ENCODE results near the gene CAMKK2.
A peak's percentile ranks its signal among the peaks of the same experiment; 100 is the strongest.
"Not testable (repeated sequence)": the region's sequence is repeated elsewhere in the genome, so short reads cannot be mapped to it uniquely, and the experiment has no call there.

Gene CAMKK2

GRCh38 chr12:121298411-121298810 is 1.9 kb upstream of the CAMKK2 start:
- DNase-seq (ENCODE audit: low spot score) = not testable (repeated sequence)

GRCh38 chr12:121297435-121297991 is 1.0 kb upstream of the CAMKK2 start:
- no peak for DNase-seq (ENCODE audit: low spot score)

- DNase-seq (ENCODE audit: low spot score) = no peak
These were observed 527 bp downstream of the CAMKK2 start for GRCh38 chr12:121295746-121296617.

- DNase-seq (ENCODE audit: low spot score) = no peak
These were observed 1.3 kb downstream of the CAMKK2 start for GRCh38 chr12:121295116-121295745.

GRCh38 chr12:121294151-121294889 is 2.2 kb downstream of the CAMKK2 start:
- DNase-seq (ENCODE audit: low spot score) = no peak

- DNase-seq (ENCODE audit: low spot score) = no peak
These were observed 2.9 kb downstream of the CAMKK2 start for GRCh38 chr12:121293603-121294002.

GRCh38 chr12:121290410-121290809 is 6.1 kb downstream of the CAMKK2 start:
- DNase-seq (ENCODE audit: low spot score) = no peak

- no peak for DNase-seq (ENCODE audit: low spot score)
These were observed 6.5 kb downstream of the CAMKK2 start for GRCh38 chr12:121289962-121290361.

- no peak for DNase-seq (ENCODE audit: low spot score)
These were observed 7.5 kb downstream of the CAMKK2 start for GRCh38 chr12:121288986-121289385.

- no peak for DNase-seq (ENCODE audit: low spot score)
These were observed 8.2 kb downstream of the CAMKK2 start for GRCh38 chr12:121288158-121288845.

GRCh38 chr12:121287267-121287954 is 9.1 kb downstream of the CAMKK2 start:
- DNase-seq (ENCODE audit: low spot score) = no peak

GRCh38 chr12:121285856-121286255 is 10.7 kb downstream of the CAMKK2 start:
- no peak for DNase-seq (ENCODE audit: low spot score)

GRCh38 chr12:121284551-121285390 is 11.7 kb downstream of the CAMKK2 start:
- no peak for DNase-seq (ENCODE audit: low spot score)

- no peak for DNase-seq (ENCODE audit: low spot score)
These were observed 12.7 kb downstream of the CAMKK2 start for GRCh38 chr12:121283841-121284240.

GRCh38 chr12:121283388-121283787 is 13.1 kb downstream of the CAMKK2 start:
- no peak for DNase-seq (ENCODE audit: low spot score)

GRCh38 chr12:121282910-121283309 is 13.6 kb downstream of the CAMKK2 start:
- DNase-seq (ENCODE audit: low spot score) = peak; percentile 17

GRCh38 chr12:121282072-121282742 is 14.3 kb downstream of the CAMKK2 start:
- DNase-seq (ENCODE audit: low spot score) = no peak

- not testable (repeated sequence) for DNase-seq (ENCODE audit: low spot score)
These were observed 15.4 kb downstream of the CAMKK2 start for GRCh38 chr12:121281116-121281515.

- DNase-seq (ENCODE audit: low spot score) = not testable (repeated sequence)
These were observed 16.0 kb downstream of the CAMKK2 start for GRCh38 chr12:121280531-121280930.

- no peak for DNase-seq (ENCODE audit: low spot score)
These were observed 17.0 kb downstream of the CAMKK2 start for GRCh38 chr12:121279507-121279915.
